Left ventricle myocardium inferior (tissue), 1 donor: ENCODE measurements around the gene AMPH. TPM values are rescaled to one million over a fixed set of nuclear protein-coding genes. Genes with fewer than 3 reads are reported as not detected.
"Not testable (repeated sequence)": the region's sequence is repeated elsewhere in the genome, so short reads cannot be mapped to it uniquely, and the experiment has no call there.

Source experiments
- DNase-seq: peaks from one replicate; pipeline ENCODE4 v3.0.0-alpha.2; 2020
- H3K27ac ChIP-seq: fragments of 200-600 bp; replicated peaks from 2 replicates; pipeline ENCODE4 v1.8.0; 2021
- H3K27me3 ChIP-seq: fragments of 200-600 bp; 2 replicates; pipeline ENCODE4 v1.8.0; 2021; ENCODE audit warnings: low read depth
- H3K36me3 ChIP-seq: fragments of 200-600 bp; 2 replicates; pipeline ENCODE4 v1.8.0; 2021
- H3K4me1 ChIP-seq: fragments of 200-600 bp; 2 replicates; pipeline ENCODE4 v1.8.0; 2021
- H3K4me3 ChIP-seq: fragments of 200-600 bp; 2 replicates; pipeline ENCODE4 v1.8.0; 2021; ENCODE audit warnings: mild to moderate bottlenecking, moderate library complexity
- H3K9me3 ChIP-seq: fragments of 200-600 bp; replicated peaks from 2 replicates; pipeline ENCODE4 v1.8.0; 2021
- CTCF ChIP-seq: fragments of 200-600 bp; IDR thresholded peaks from 2 replicates; pipeline ENCODE4 v1.8.0; 2021; ENCODE audit warnings: antibody characterized with exemption, mild to moderate bottlenecking, borderline replicate concordance
- intact Hi-C: fragments of 100-400 bp; cut with micrococcal nuclease; formaldehyde crosslinking; loops from one replicate; pipeline ENCODE4 v1.11.0; 2022
- total RNA-seq: library from RNA; stranded (reverse); fragmentation: NEBNext Ultra II Directional; extraction: Animal tissue kit (Norgen Biotek cat#: 25700); gene quantifications from one replicate; pipeline ENCODE4 v1.2.1, GENCODE V29; 2021
- donor health status: DM: no; HTN: yes; CAD: no; lungs with severe emphysema.

The AMPH gene
- total RNA-seq, 1 donor from 2014 or later, result 2.6 TPM

GRCh38 chr7:38345299-38346172 lies 285.6 kb downstream of the AMPH start:
- H3K27me3 ChIP-seq, H3K27ac ChIP-seq, H3K4me1 ChIP-seq, H3K36me3 ChIP-seq, intact Hi-C loops, H3K4me3 ChIP-seq, H3K9me3 ChIP-seq: not testable (repeated sequence)
- TF ChIP-seq CTCF, result peak; percentile 75
- peak; percentile 45 for DNase-seq

GRCh38 chr7:38344741-38345140 lies 286.4 kb downstream of the AMPH start:
- intact Hi-C loops, result not testable (repeated sequence)

GRCh38 chr7:38342135-38342534 lies 289.0 kb downstream of the AMPH start:
- H3K36me3 ChIP-seq, intact Hi-C loops, H3K4me1 ChIP-seq, H3K4me3 ChIP-seq, H3K9me3 ChIP-seq, H3K27me3 ChIP-seq, H3K27ac ChIP-seq, DNase-seq: not testable (repeated sequence)

More at GRCh38 chr7:38344741-38345140, 286.4 kb downstream of the AMPH start:
- not testable (repeated sequence) for DNase-seq, H3K4me1 ChIP-seq, H3K36me3 ChIP-seq, H3K27ac ChIP-seq, H3K27me3 ChIP-seq, H3K9me3 ChIP-seq, H3K4me3 ChIP-seq

- H3K9me3 ChIP-seq, H3K36me3 ChIP-seq, intact Hi-C loops, DNase-seq, H3K4me3 ChIP-seq, H3K27me3 ChIP-seq: not testable (repeated sequence)
- H3K27ac ChIP-seq, result peak overlapping the region; percentile 39
- H3K4me1 ChIP-seq, result peaks cover 14% of the 10 kb centered on the region
- peak; percentile 33 for TF ChIP-seq CTCF
Measured at GRCh38 chr7:38341172-38341705, 289.9 kb downstream of the AMPH start.

- no peak overlapping the region for H3K27ac ChIP-seq
- H3K36me3 ChIP-seq, result no peaks in the 10 kb centered on the region
- intact Hi-C loops, result no loop called here
- peaks cover 22% of the 10 kb centered on the region for H3K4me1 ChIP-seq
- no peaks in the 10 kb centered on the region for H3K9me3 ChIP-seq
- TF ChIP-seq CTCF, result no peak
- H3K27me3 ChIP-seq, result no peaks in the 10 kb centered on the region
- DNase-seq, result no peak
- H3K4me3 ChIP-seq, result no peak overlapping the region
Measured at GRCh38 chr7:38339953-38340819, 291.0 kb downstream of the AMPH start.

- H3K9me3 ChIP-seq, H3K27me3 ChIP-seq, H3K36me3 ChIP-seq, H3K4me3 ChIP-seq, DNase-seq, intact Hi-C loops: not testable (repeated sequence)
- H3K27ac ChIP-seq, result peak overlapping the region; percentile 62
- H3K4me1 ChIP-seq, result peaks cover 17% of the 10 kb centered on the region
Measured at GRCh38 chr7:38336148-38336515, 295.0 kb downstream of the AMPH start.
